Right renal cortex interstitium (tissue), 3 donors: ENCODE data around the gene CDCA3. TPM values are rescaled to one million over a fixed set of nuclear protein-coding genes. Genes with fewer than 3 reads are reported as not detected.

Experiments used
- DNase-seq, 3 donors: peaks; one replicate each; pipeline ENCODE4 v3.0.0-alpha.2; 2013; ENCODE audit warnings: low read depth in 3 of 3, low spot score in 2 of 3
- polyA plus RNA-seq, 3 donors: library from polyadenylated mRNA; unstranded; fragments of 120-200 nt; gene quantifications; one replicate each; pipeline ENCODE4 v1.2.1, GENCODE V29; 2013; ENCODE audit not compliant: insufficient read length in 3 of 3

Gene CDCA3
- polyA plus RNA-seq, 3 donors, result 20.5 to 23.3 (median 22.7) TPM

DNA sequence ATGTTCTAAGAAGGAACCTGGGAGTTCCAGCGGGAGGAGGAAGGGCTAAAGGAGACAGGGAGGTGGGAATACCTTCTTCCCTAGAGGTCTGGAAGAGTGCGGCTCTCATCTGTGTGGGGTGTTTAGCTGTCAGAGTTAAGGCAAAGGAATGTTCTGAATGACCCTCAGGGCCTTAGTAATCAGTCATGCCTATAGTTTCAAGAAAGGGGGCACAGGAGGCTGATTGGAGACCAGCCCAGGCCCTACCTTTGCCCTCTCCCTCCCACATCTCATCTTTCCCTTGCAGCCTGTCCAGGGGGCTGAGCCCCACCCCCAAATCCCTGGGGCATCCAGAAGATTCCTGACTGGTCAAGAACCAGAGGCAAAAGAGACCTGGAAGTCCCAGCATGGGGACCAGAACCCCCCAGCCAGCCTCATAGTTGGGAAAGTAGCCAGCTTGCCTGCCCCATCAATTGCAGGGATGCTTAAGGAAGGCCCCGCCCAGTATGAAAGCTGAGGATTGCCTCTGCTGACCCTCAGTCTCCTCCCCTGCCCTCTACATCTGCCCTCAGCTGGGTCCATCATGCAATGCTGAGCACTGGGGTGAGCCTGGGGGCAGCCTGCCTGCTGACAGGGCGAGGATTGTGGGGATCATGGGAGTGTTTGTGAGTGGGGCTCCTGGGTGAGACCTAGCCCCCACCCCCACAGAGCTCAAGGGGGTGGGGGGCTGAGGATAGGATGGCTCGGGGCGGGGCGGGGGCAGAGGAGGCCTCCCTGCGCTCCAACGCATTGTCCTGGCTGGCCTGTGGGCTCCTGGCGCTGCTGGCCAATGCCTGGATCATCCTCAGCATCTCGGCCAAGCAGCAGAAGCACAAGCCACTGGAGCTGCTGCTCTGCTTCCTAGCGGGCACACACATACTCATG, 27.7 kb downstream of the CDCA3 start:
- no peak for DNase-seq

DNA sequence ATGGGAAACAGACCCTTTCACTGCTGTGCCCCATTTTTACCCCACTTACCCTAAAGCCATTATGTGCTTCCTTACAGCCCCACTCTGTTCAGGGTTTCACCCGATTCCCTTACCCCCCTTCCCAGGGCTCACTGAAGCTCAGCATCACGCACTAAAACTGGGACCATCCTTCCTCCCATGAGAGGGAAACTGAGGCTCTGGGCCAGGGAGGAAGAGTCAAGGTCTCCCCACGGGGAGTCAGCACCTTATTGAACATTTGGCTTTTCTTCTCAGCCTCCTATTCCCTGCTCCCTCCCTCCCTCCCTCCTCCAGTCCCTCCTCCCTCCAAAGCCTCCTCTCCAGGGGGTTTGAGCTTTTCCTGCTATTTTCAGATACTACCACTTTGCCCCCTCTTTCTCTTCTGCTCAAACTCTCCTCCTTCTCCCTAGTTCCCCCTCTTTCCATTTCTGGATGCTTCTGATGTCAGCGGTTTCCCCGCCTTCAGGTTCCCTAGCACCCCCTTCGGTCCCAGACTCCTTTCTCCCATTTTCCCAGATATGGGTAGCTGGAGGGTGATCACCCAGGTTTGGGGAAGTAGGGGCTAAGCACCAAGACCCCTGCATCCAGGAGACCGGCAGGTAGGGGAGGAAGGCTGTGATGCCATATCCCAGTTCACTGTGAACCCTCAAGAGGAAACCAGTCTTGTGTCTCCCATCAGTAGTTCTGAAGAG, 28.5 kb downstream of the CDCA3 start:
- no peak for DNase-seq

DNA sequence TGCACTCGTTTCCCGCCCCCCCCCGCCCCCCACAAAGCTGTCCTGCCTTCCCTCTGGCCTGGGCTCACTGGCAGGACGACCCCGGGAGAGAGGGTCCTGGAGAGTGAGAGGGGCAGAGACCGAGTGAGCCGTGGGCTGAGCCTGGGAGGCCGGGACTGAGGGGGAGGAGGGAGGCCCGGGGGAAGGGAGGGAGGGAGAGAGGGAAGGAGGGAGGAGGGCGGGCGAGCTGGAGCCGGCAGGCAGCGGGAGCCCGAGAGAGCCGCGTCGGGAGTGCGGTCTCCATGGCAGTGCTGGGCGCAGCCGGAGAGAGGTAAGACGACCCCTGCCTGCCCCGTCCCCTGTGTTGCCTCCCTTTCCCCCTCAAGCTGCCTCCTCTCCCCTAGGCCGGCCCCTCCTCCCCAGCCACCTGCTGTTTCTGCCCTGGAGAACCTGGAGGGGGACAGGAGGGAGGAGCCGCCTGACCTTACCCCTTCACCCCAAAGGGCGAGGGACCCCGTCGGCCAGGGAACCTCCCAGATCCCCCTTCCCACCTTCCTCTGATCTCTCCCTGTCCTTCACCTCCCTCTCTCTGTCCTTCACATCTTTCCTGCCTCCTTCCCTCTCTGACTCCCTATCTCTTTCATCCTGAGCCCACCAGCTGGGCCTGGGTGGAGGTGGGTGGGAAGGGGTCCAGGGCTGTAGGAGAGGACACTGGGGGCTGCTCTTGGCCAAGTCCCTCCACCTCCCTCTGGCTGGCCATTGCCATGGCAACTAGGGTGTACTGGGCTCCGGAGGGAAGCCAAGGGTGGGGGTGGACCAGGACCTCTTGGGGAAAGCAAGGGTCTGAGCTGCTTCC, 29.3 kb downstream of the CDCA3 start, which contains the start of gene GPR162:
Gene GPR162 (plus strand): TSS at position 231 of the 835 bp plus-strand sequence. CDS start 2,078 bp downstream, outside the sequence.
- no peak for DNase-seq

DNA sequence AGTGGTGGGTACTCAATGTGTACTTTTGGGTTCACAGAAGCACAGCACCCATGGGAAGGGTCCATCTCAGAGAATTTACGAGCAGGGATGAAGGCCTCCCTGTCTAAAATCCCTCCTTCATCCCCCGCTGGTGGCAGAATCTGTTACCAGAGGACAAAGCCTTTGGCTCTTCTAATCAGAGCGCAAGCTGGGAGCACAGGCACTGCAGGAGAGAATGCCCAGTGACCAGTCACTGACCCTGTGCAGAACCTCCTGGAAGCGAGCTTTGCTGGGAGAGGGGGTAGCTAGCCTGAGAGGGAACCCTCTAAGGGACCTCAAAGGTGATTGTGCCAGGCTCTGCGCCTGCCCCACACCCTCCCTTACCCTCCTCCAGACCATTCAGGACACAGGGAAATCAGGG, 30.9 kb downstream of the CDCA3 start:
- DNase-seq, result no peak

DNA sequence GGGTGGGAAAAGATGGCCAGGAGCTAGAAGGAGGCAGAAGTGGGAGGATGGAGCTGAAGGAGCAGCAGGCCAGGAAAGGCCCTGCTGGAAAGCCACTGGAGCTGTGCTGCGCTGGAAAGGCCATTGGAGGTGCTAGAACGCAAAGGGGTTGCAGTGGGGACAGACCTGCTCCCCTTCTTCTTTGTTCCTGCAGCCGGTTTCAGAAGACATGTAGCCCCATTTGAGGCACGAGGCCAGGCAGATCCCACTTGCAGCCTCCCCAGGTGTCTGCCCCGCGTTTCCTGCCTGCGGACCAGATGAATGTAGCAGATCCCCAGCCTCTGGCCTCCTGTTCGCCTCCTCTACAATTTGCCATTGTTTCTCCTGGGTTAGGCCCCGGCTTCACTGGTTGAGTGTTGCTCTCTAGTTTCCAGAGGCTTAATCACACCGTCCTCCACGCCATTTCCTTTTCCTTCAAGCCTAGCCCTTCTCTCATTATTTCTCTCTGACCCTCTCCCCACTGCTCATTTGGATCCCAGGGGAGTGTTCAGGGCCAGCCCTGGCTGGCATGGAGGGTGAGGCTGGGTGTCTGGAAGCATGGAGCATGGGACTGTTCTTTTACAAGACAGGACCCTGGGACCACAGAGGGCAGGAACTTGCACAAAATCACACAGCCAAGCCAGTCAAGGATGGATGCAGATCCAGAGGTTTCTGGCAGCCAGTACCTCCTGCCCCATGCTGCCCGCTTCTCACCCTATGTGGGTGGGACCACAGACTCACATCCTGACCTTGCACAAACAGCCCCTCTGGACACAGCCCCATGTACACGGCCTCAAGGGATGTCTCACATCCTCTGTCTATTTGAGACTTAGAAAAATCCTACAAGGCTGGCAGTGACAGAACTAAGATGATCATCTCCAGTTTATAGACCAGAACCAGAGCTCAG, 31.7 kb downstream of the CDCA3 start:
- no peak for DNase-seq

DNA sequence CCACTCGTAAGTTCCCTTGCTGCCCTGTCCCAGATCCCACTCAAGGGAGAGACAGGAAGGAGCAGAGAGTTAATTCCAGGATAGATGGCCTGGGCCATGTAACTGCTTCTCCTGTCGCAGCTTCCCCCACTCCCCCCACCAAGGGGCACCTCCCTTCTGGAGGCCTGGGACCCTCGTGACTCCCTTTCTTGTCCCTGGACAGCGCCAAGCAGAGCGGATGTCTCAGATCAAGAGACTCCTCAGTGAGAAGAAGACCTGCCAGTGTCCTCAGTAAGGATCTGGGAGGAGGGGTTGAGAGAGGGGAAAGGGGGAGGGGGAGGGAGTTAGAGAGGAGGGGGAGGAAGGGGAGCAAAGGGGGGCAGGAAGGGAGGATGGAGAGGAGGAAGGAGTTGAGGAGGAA, 32.4 kb downstream of the CDCA3 start:
- DNase-seq, result no peak

DNA sequence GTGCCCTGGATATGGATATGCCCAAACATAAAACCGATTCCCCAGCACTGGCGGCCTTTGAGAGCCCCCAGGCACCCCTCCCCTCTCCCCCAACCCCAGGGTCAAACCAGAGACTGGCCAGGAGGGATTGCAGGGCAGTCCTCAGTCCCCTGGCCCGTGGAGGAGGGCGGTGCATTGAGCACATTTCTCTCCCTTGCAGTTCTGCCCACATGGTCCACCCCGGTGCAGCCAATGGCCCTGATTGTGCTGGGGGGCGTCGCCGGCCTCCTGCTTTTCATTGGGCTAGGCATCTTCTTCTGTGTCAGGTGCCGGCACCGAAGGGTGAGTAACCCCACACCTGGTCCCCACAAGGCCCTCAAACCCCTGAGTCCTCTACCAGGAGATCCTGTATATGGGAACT, 32.9 kb downstream of the CDCA3 start:
- no peak for DNase-seq

DNA sequence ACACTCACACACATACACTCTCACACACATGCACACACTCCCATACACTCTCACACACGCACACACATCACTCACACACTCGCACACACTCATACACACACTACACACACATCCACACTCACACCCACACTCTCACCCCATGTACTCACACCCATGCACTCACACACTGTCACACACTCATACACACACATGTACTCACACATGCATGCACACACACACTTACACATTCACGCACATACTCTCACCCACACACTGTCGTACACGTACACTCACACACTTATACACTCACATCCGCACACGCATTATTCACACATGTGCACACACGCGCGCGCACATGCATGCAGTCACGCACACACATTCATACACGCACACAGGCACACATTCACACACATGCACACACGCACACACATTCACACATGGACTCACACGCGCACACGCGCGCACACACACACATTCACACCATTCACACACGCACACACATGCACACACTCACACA, 33.4 kb downstream of the CDCA3 start:
- no peak for DNase-seq

DNA sequence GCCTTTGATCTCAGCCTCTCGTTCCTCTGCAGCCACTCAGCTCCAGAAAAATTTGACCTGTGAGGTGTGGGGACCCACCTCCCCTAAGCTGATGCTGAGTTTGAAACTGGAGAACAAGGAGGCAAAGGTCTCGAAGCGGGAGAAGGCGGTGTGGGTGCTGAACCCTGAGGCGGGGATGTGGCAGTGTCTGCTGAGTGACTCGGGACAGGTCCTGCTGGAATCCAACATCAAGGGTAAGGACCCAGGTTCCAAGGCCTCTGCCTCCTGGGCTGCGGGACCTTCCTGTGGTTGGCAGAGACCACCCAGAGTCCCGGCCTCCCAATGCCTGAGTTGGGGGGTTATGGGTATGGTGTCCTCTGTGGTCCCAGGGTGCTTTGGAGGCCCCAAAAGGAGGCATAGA, 34.0 kb downstream of the CDCA3 start:
- no peak for DNase-seq

DNA sequence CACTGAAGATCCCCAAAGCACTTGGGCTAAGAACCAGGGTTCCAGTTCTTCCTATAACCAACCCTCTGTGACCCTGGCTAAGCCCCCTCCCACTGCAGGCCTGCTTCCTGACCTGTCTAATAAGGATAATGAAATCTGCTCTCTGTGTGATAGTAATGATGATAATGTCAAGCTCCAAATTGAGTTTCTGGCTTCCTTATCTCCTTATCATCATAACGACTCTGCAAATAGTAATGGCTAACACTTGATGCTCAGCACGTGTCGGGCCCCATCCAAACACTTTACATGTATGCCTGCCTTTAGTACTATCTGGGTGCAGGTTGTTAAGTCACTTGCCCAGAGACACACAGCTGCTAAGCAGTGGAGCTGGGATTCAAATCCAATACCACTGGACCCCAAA, 34.5 kb downstream of the CDCA3 start:
- no peak for DNase-seq

DNA sequence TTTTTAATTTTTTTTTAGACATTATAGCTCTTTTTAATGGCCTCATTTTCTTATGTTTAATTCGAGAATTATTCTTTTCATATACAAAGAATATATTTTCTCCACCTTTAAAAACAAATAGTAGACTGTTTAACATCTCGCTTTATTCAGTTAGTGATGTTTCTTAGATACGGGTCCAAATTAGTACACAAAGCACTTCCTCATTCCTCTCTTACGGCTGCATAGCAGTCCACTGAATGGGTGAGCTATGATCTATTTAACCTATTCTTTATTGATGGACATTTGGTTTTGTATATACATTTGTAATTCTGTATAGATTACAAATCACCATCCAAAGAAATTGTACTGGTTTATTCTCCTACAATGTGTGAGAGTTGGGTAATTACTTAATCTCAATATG, 37.7 kb downstream of the CDCA3 start:
- DNase-seq, result no peak

DNA sequence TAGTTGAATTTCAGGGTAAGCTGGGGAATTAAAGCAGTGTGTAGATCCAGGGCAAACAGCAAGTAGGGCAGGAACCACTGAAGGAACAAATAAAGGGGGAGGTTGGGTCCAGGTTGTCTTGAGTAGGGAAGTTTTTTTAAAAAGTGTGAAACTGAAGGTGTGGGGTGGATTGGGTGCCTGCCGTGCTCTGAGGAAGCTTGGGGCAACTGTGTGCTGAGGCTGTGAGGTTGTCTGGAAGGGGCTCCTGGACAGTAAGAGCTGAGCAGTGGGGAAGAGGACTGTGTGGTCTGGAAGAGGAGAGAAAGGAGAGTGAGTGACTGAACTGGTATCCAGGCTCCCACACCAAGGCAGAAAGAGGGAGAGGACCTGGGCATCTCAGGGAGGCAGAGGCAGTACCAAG, 40.3 kb downstream of the CDCA3 start:
- DNase-seq, result no peak

DNA sequence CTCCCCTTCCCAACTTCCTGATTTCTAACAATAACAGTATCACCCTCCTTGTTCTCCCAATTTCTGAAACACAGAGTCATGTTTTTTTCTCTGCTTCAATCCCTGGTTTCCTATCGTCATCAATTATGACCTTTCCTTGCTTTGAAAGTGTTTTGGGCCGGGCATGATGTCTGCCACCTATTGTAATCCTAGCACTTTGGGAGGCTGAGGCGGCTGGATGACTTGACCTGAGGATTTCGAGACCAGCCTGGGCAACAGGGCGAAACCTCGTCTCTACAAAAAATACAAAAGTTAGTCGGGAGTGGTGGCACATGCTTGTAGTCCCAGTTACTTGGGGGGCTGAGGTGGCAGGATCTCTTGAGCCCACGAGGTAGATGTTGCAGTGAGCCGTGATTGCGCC, 42.0 kb downstream of the CDCA3 start:
- no peak for DNase-seq

DNA sequence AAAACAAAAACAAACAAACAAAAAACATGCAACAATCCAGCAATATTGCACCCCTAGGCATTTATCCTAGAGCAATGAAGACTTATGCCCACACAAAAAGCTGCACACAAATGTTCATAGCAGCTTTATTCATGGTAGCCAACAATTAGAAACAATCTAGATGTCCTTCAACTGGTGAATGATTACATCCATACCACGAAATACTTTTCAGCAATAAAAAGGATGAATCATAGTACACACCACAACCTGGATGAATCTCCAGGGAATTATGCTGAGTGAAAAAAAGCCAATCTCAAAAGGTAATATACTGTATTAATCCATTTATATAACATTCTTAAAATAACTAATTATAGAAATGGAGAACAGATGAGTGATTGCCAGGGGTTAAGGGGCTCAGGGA, 43.9 kb downstream of the CDCA3 start:
- DNase-seq, result no peak

DNA sequence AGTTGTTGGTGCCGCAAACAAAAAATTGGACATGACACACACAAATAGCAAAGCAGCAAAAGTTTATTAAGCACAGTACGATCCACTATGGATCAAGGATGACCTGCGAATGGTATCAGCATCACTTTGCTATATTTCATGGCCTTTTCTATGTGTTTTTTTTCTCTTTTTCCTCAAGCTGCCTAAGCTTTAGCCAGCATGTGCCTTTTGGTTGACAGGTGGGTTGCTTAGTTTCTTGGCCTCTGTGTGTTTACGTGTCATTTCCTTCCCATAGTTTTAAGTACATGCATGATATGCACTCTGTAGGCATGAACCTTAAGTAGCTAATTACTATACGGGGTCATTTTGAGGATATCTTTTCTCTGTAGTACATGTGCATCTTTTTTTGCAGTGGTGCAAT, 51.9 kb downstream of the CDCA3 start:
- no peak for DNase-seq

Other genes with a start within 250 kb of the CDCA3 start
- gene CHD4, start 243.9 kb downstream of the CDCA3 start, polyA plus RNA-seq, result 100 to 1,000 TPM; 277 to 287 (median 283) TPM
- 1 to 10 TPM in 2 of 3 donors, under 1 TPM in 1; 0.75 to 1.3 (median 1.2) TPM for gene LPAR5, start 215.3 kb downstream of the CDCA3 start, polyA plus RNA-seq
- gene ACRBP, start 203.9 kb downstream of the CDCA3 start, polyA plus RNA-seq, result 1 to 10 TPM; 3.5 to 4.7 (median 4.6) TPM
- 100 to 1,000 TPM; 125 to 134 (median 128) TPM for gene ING4, start 188.2 kb downstream of the CDCA3 start, polyA plus RNA-seq
- 10 to 100 TPM; 73.2 to 86.0 (median 76.1) TPM for gene ZNF384, start 161.9 kb downstream of the CDCA3 start, polyA plus RNA-seq
- 1 to 10 TPM; 8.1 to 9.0 (median 8.9) TPM for gene PIANP, start 150.5 kb downstream of the CDCA3 start, polyA plus RNA-seq
- 10 to 100 TPM; 58.7 to 69.4 (median 63.4) TPM for gene COPS7A, start 127.2 kb downstream of the CDCA3 start, polyA plus RNA-seq
- gene MLF2, start 98.1 kb downstream of the CDCA3 start, polyA plus RNA-seq, result 100 to 1,000 TPM; 184 to 208 (median 196) TPM
- gene PTMS, start 84.9 kb downstream of the CDCA3 start, polyA plus RNA-seq, result 100 to 1,000 TPM; 498 to 577 (median 564) TPM
- gene LAG3, start 78.8 kb downstream of the CDCA3 start, polyA plus RNA-seq, result 1 to 10 TPM in 1 of 3 donors, under 1 TPM in 2; 0.75 to 1.7 (median 0.90) TPM
- 10 to 100 TPM; 28.0 to 32.4 (median 31.7) TPM for gene CD4, start 61.8 kb downstream of the CDCA3 start, polyA plus RNA-seq
- gene GPR162, start 29.5 kb downstream of the CDCA3 start, polyA plus RNA-seq, result 10 to 100 TPM; 22.1 to 28.7 (median 24.7) TPM
- gene P3H3, start 22.9 kb downstream of the CDCA3 start, polyA plus RNA-seq, result 10 to 100 TPM; 22.8 to 27.5 (median 24.6) TPM
- gene GNB3, start 10.4 kb downstream of the CDCA3 start, polyA plus RNA-seq, result 1 to 10 TPM; 3.7 to 4.3 (median 4.3) TPM
- 10 to 100 TPM; 56.7 to 63.5 (median 61.2) TPM for gene USP5, start 864 bp upstream of the CDCA3 start, polyA plus RNA-seq
- gene TPI1, start 16.2 kb upstream of the CDCA3 start, polyA plus RNA-seq, result 100 to 1,000 TPM; 611 to 637 (median 629) TPM
- 10 to 100 TPM in 2 of 3 donors, 1 to 10 TPM in 1; 7.4 to 13.7 (median 13.2) TPM for gene SPSB2, start 22.0 kb upstream of the CDCA3 start, polyA plus RNA-seq
- 10 to 100 TPM; 19.1 to 23.5 (median 23.4) TPM for gene LRRC23, start 53.5 kb upstream of the CDCA3 start, polyA plus RNA-seq
- 10 to 100 TPM; 12.0 to 12.5 (median 12.2) TPM for gene ENO2, start 63.3 kb upstream of the CDCA3 start, polyA plus RNA-seq
- gene ATN1, start 76.7 kb upstream of the CDCA3 start, polyA plus RNA-seq, result 10 to 100 TPM; 83.9 to 95.0 (median 90.0) TPM
- 1 to 10 TPM in 2 of 3 donors, not detected in 1; 5.0 to 6.0 TPM for gene RNU7-1, start 92.5 kb upstream of the CDCA3 start, polyA plus RNA-seq
- 100 to 1,000 TPM; 146 to 155 (median 153) TPM for gene C12orf57, start 92.7 kb upstream of the CDCA3 start, polyA plus RNA-seq
- 10 to 100 TPM; 19.0 to 21.1 (median 19.5) TPM for gene PTPN6, start 100.1 kb upstream of the CDCA3 start, polyA plus RNA-seq
- gene PHB2, start 119.4 kb upstream of the CDCA3 start, polyA plus RNA-seq, result 100 to 1,000 TPM; 256 to 268 (median 266) TPM
- gene EMG1, start 119.6 kb upstream of the CDCA3 start, polyA plus RNA-seq, result 10 to 100 TPM; 41.6 to 48.2 (median 45.0) TPM
- gene LPCAT3, start 167.2 kb upstream of the CDCA3 start, polyA plus RNA-seq, result 10 to 100 TPM; 61.5 to 68.3 (median 65.3) TPM
- 10 to 100 TPM; 49.2 to 60.0 (median 50.5) TPM for gene C1S, start 209.4 kb upstream of the CDCA3 start, polyA plus RNA-seq
- gene C1R, start 241.2 kb upstream of the CDCA3 start, polyA plus RNA-seq, result 10 to 100 TPM; 36.0 to 50.6 (median 45.8) TPM